ENCODE measurements around the gene CDHR1. TPM values are rescaled to one million over a fixed set of nuclear protein-coding genes. Genes with fewer than 3 reads are reported as not detected.

CDHR1 gene
- total and polyA plus RNA-seq, 11 donors: 0.07 to 1.3 (median 0.35) TPM; not detected in 1

DNA sequence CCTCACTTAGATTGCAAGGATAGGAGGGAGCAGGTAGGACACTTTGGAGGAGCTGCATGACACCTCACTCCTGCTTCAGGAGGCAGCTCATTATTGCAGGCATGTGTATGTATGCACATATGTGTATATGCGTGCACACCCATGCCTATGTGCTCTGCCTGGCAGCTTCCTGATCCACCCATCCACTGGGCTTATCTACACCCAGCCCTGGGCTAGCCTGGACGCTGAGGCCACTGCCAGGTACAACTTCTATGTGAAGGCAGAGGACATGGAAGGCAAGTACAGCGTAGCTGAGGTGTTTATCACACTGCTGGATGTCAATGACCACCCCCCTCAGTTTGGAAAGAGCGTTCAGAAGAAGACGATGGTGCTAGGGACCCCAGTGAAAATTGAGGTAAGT is 17.7 kb downstream of the CDHR1 start:
- Histone ChIP-seq H3K4me1 (no peaks in the 10 kb centered on the region), H3K36me3 (no peaks in the 10 kb centered on the region), H3K9me3 (no peaks in the 10 kb centered on the region), H3K27me3 (peaks cover 0 to 12% (median 0%) of the 10 kb centered on the region in 9 donors), H3K4me3 (no peak overlapping the region), H3K27ac (no peak overlapping the region)
- ATAC-seq: no peak
- no peak for DNase-seq
- intact Hi-C loops (cut with DNase I): no loop called here
- TF ChIP-seq, protein P1, sequence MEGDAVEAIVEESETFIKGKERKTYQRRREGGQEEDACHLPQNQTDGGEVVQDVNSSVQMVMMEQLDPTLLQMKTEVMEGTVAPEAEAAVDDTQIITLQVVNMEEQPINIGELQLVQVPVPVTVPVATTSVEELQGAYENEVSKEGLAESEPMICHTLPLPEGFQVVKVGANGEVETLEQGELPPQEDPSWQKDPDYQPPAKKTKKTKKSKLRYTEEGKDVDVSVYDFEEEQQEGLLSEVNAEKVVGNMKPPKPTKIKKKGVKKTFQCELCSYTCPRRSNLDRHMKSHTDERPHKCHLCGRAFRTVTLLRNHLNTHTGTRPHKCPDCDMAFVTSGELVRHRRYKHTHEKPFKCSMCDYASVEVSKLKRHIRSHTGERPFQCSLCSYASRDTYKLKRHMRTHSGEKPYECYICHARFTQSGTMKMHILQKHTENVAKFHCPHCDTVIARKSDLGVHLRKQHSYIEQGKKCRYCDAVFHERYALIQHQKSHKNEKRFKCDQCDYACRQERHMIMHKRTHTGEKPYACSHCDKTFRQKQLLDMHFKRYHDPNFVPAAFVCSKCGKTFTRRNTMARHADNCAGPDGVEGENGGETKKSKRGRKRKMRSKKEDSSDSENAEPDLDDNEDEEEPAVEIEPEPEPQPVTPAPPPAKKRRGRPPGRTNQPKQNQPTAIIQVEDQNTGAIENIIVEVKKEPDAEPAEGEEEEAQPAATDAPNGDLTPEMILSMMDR (IDR thresholded peaks at IDR 0.05): no peak
- no peak for TF ChIP-seq POLR2A (IDR thresholded peaks at IDR 0.05)
- WGBS, 4 donors: 65 to 79% (median 73%) methylated on average over 4 to 5 of the region's 5 CpGs

DNA sequence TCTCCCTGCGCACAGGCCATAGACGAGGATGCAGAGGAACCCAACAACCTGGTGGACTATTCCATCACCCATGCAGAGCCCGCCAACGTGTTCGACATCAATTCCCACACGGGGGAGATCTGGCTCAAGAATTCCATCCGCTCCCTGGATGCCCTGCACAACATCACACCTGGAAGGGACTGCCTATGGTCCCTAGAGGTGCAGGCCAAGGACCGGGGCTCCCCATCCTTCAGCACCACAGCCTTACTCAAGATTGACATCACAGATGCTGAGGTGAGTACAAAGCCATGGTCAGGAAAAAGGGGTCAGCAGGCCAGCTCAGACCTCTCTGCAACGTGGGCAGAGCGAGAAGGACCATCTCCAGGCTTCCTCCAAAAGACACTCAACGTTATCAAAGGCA is 18.7 kb downstream of the CDHR1 start:
- intact Hi-C loops (cut with DNase I): no loop called here
- Histone ChIP-seq H3K4me1 (no peaks in the 10 kb centered on the region), H3K27me3 (peaks cover 0 to 5% (median 0%) of the 10 kb centered on the region in 9 donors), H3K36me3 (no peaks in the 10 kb centered on the region), H3K9me3 (no peaks in the 10 kb centered on the region), H3K27ac (no peak overlapping the region), H3K4me3 (no peak overlapping the region)
- ATAC-seq (no peak), DNase-seq (no peak)
- WGBS, 4 donors: 67 to 86% (median 76%) methylated on average over 3 to 11 of the region's 11 CpGs
- no peak for TF ChIP-seq POLR2A (IDR thresholded peaks at IDR 0.05)
- TF ChIP-seq, protein P1 (IDR thresholded peaks at IDR 0.05): no peak

DNA sequence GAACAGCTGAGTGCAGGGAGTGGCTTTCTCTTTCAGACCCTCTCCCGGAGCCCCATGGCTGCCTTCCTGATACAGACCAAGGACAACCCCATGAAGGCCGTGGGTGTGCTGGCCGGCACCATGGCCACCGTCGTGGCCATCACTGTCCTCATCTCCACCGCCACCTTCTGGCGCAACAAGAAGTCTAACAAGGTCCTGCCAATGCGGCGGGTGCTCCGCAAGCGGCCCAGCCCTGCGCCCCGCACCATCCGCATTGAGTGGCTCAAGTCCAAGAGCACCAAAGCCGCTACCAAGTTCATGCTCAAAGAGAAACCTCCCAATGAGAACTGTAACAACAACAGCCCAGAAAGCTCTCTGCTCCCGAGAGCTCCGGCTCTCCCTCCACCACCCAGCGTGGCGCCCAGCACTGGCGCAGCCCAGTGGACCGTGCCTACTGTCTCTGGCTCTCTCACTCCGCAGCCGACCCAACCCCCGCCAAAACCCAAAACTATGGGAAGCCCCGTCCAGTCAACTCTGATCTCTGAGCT is 19.8 kb downstream of the CDHR1 start:
- WGBS, 4 donors: 65 to 80% (median 75%) methylated on average over 24 to 25 of the region's 25 CpGs
- no peaks in the 10 kb centered on the region for H3K4me1 ChIP-seq
- peaks cover 0 to 4% (median 0%) of the 10 kb centered on the region in 9 donors for H3K27me3 ChIP-seq
- H3K36me3 ChIP-seq: no peaks in the 10 kb centered on the region
- TF ChIP-seq, protein P1 (IDR thresholded peaks at IDR 0.05): no peak
- no peak for TF ChIP-seq POLR2A (IDR thresholded peaks at IDR 0.05)
- H3K4me3 ChIP-seq: no peak overlapping the region
- intact Hi-C loops (cut with DNase I): no loop called here
- DNase-seq (no peak), ATAC-seq (no peak)
- H3K9me3 ChIP-seq: no peaks in the 10 kb centered on the region
- H3K27ac ChIP-seq: no peak overlapping the region

DNA sequence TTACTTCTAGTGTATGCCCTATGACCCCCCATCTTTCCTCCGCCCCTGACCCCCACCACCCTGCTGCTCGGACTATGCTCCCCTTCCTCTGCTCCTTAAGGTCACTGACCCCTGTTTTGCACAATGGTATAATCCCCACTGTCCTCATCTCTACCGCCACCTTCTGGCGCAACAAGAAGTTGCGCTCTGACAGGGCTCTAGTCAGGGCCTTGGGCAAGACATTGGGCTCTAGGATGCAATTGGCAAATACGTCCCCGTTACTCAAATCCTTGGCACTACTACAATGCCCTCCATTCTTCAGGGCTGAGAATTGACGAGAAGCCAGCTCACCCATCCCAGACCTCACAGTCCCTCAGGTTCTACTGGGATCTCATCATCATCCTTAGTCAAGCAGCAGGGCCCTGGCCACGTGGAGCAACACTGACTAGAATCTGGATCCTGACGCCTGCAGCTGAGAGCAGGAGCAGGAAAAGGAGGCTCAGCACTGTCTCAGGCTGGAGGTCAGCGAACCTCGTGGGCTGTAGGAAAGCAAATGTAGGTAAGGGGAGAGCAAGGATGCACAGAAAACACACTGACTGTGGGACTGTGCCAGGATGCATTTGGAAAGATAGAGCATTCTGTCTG is 20.4 kb downstream of the CDHR1 start:
- Histone ChIP-seq H3K36me3 (no peaks in the 10 kb centered on the region), H3K27me3 (peaks cover 0 to 3% (median 0%) of the 10 kb centered on the region in 9 donors), H3K4me3 (no peak overlapping the region), H3K9me3 (no peaks in the 10 kb centered on the region), H3K27ac (no peak overlapping the region), H3K4me1 (no peaks in the 10 kb centered on the region)
- intact Hi-C loops (cut with DNase I): no loop called here
- ATAC-seq (peak in 2 of 4 donors; percentile 36 to 44), DNase-seq (no peak)
- no peak for TF ChIP-seq POLR2A (IDR thresholded peaks at IDR 0.05)
- TF ChIP-seq, protein P1 (IDR thresholded peaks at IDR 0.05): peak in 7 of 12 donors; percentile 10 to 33 (median 18)
- 43 to 60% (median 49%) methylated on average over 12 of the region's 12 CpGs for WGBS, 4 donors

All from heart left ventricle (tissue), 16 donors.